SK-N-SH treated with all-trans-retinoic acid at 6 μM for 48 hours (cell line): ENCODE results near the gene ACSL1.

Experiments used
- ARNTL ChIP-seq: fragments of 450-650 bp; formaldehyde crosslinking; IDR thresholded peaks from 2 replicates; pipeline ENCODE4 v1.5.0; 2020; ENCODE audit warnings: low read depth, mild to moderate bottlenecking, moderate library complexity, borderline replicate concordance
- BACH2 ChIP-seq: fragments of 250-450 bp; sonication (Bioruptor Pico); IDR thresholded peaks from 2 replicates; pipeline ENCODE4 v1.9.0; 2021; ENCODE audit warnings: mild to moderate bottlenecking, borderline replicate concordance
- OSR1 ChIP-seq: fragments of 250-450 bp; sonication (Bioruptor Pico); IDR thresholded peaks from 2 replicates; pipeline ENCODE4 v1.8.0; 2022; ENCODE audit warnings: moderate library complexity, mild to moderate bottlenecking, inconsistent platforms
- PPARA ChIP-seq: fragments of 250-450 bp; sonication (Bioruptor Pico); IDR thresholded peaks from 2 replicates; pipeline ENCODE4 v1.5.0; 2020; ENCODE audit warnings: mild to moderate bottlenecking, borderline replicate concordance
- RARB ChIP-seq: fragments of 250-450 bp; sonication (Bioruptor Pico); IDR thresholded peaks from 2 replicates; pipeline ENCODE4 v1.8.0; 2021; ENCODE audit warnings: mild to moderate bottlenecking, moderate library complexity
- SNAI2 ChIP-seq: fragments of 250-450 bp; sonication (Bioruptor Pico); IDR thresholded peaks from 2 replicates; pipeline ENCODE4 v1.5.0; 2020; ENCODE audit warnings: mild to moderate bottlenecking, moderate library complexity
- ZC3H10 ChIP-seq: fragments of 250-450 bp; sonication (Bioruptor Pico); IDR thresholded peaks from 2 replicates; pipeline ENCODE4 v1.5.1; 2021; ENCODE audit warnings: mild to moderate bottlenecking, moderate library complexity
- ZFP3 ChIP-seq: fragments of 250-450 bp; sonication (Bioruptor Pico); IDR thresholded peaks from 2 replicates; pipeline ENCODE4 v1.5.0; 2020; ENCODE audit warnings: mild to moderate bottlenecking, moderate library complexity
- ZFP30 ChIP-seq: fragments of 450-650 bp; formaldehyde crosslinking; IDR thresholded peaks from 2 replicates; pipeline ENCODE4 v1.5.0; 2022; ENCODE audit warnings: mild to moderate bottlenecking, moderate library complexity
- ZNF565 ChIP-seq: fragments of 450-650 bp; formaldehyde crosslinking; conservative IDR thresholded peaks from 2 replicates; pipeline ENCODE4 v1.5.0; 2020; ENCODE audit warnings: low read depth, mild to moderate bottlenecking, moderate library complexity
- TF ChIP-seq, protein P1 (sequence below): fragments of 250-450 bp; sonication (Bioruptor Pico); IDR thresholded peaks from 2 replicates; pipeline ENCODE4 v1.8.0; 2020; ENCODE audit warnings: mild to moderate bottlenecking, moderate library complexity, borderline replicate concordance
- TF ChIP-seq, protein P2 (sequence below): fragments of 250-450 bp; sonication (Bioruptor Pico); IDR thresholded peaks from 2 replicates; pipeline ENCODE4 v1.5.1; 2020; ENCODE audit warnings: low read depth, mild to moderate bottlenecking, moderate library complexity
- TF ChIP-seq, protein P3 (sequence below): fragments of 250-450 bp; sonication (Bioruptor Pico); IDR thresholded peaks from 2 replicates; pipeline ENCODE4 v1.5.1; 2021; ENCODE audit warnings: mild to moderate bottlenecking, moderate library complexity

DNA sequence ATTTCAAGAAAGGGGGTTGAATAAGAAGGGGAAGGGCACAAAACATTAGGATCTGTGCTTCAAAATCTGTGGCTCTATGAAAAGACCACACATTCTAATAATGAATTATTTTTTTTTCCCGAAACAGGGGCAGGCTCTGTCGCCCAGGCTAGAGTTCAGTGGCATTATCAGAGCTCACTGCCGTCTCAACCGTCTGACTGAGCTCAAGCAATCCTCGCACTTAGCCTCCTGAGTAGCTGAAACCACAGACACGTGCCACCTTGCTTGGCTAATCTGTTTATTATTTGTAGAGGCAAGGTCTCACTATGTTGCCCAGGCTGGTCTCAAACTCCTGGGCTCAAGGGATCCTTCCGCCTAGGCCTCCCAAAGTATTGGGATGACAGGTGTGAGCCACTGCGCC is 33.4 kb downstream of the ACSL1 start:
- TF ChIP-seq OSR1 = no peak
- TF ChIP-seq RARB = no peak
- TF ChIP-seq SNAI2 = no peak
- TF ChIP-seq, protein P1, sequence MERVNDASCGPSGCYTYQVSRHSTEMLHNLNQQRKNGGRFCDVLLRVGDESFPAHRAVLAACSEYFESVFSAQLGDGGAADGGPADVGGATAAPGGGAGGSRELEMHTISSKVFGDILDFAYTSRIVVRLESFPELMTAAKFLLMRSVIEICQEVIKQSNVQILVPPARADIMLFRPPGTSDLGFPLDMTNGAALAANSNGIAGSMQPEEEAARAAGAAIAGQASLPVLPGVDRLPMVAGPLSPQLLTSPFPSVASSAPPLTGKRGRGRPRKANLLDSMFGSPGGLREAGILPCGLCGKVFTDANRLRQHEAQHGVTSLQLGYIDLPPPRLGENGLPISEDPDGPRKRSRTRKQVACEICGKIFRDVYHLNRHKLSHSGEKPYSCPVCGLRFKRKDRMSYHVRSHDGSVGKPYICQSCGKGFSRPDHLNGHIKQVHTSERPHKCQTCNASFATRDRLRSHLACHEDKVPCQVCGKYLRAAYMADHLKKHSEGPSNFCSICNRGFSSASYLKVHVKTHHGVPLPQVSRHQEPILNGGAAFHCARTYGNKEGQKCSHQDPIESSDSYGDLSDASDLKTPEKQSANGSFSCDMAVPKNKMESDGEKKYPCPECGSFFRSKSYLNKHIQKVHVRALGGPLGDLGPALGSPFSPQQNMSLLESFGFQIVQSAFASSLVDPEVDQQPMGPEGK (CRISPR knock-in tag) = no peak
- no peak for TF ChIP-seq ARNTL
- no peak for TF ChIP-seq ZFP30 (CRISPR knock-in tag)
- no peak for TF ChIP-seq ZFP3 (CRISPR knock-in tag)
- TF ChIP-seq, protein P2, sequence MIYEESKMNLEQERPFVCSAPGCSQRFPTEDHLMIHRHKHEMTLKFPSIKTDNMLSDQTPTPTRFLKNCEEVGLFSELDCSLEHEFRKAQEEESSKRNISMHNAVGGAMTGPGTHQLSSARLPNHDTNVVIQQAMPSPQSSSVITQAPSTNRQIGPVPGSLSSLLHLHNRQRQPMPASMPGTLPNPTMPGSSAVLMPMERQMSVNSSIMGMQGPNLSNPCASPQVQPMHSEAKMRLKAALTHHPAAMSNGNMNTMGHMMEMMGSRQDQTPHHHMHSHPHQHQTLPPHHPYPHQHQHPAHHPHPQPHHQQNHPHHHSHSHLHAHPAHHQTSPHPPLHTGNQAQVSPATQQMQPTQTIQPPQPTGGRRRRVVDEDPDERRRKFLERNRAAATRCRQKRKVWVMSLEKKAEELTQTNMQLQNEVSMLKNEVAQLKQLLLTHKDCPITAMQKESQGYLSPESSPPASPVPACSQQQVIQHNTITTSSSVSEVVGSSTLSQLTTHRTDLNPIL = no peak
- TF ChIP-seq ZNF565 (CRISPR knock-in tag) = no peak
- no peak for TF ChIP-seq ZC3H10 (CRISPR knock-in tag)
- no peak for TF ChIP-seq PPARA (CRISPR knock-in tag)
- TF ChIP-seq, protein P3, sequence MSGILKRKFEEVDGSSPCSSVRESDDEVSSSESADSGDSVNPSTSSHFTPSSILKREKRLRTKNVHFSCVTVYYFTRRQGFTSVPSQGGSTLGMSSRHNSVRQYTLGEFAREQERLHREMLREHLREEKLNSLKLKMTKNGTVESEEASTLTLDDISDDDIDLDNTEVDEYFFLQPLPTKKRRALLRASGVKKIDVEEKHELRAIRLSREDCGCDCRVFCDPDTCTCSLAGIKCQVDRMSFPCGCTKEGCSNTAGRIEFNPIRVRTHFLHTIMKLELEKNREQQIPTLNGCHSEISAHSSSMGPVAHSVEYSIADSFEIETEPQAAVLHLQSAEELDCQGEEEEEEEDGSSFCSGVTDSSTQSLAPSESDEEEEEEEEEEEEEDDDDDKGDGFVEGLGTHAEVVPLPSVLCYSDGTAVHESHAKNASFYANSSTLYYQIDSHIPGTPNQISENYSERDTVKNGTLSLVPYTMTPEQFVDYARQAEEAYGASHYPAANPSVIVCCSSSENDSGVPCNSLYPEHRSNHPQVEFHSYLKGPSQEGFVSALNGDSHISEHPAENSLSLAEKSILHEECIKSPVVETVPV = no peak
- no peak for TF ChIP-seq BACH2 (CRISPR knock-in tag)
